Erythroblast (primary cell): ENCODE measurements around the gene UHRF2.

Experiments used
- GATA1 ChIP-seq: IDR thresholded peaks from 2 replicates; pipeline ENCODE4 v1.6.1; 2011; ENCODE audit warnings: low read depth, mild to moderate bottlenecking, control low read depth, low read length, moderate library complexity
- POLR2A ChIP-seq: IDR thresholded peaks from 2 replicates; pipeline ENCODE4 v1.6.1; 2011; ENCODE audit warnings: mild to moderate bottlenecking, low read length

GRCh38 chr9:6426117-6426516 lies 13.1 kb downstream of the UHRF2 start:
- TF ChIP-seq POLR2A (no peak), GATA1 (no peak)
